NB4 (cell line): ENCODE measurements around the gene GFM2.

ENCODE experiments used
- POLR2A ChIP-seq: IDR thresholded peaks from 2 replicates; pipeline ENCODE4 v1.6.1; 2011; ENCODE audit warnings: mild to moderate bottlenecking; ENCODE audit not compliant: insufficient read length; ENCODE audit errors: extremely low read depth
- TF ChIP-seq, protein P1 (sequence below): IDR thresholded peaks from one replicate; pipeline ENCODE4 v1.5.1; 2012; ENCODE audit warnings: low read depth, low read length
- TF ChIP-seq, protein P2 (sequence below): IDR thresholded peaks from 2 replicates; pipeline ENCODE4 v1.6.1; 2011; ENCODE audit warnings: low read depth, low read length

DNA sequence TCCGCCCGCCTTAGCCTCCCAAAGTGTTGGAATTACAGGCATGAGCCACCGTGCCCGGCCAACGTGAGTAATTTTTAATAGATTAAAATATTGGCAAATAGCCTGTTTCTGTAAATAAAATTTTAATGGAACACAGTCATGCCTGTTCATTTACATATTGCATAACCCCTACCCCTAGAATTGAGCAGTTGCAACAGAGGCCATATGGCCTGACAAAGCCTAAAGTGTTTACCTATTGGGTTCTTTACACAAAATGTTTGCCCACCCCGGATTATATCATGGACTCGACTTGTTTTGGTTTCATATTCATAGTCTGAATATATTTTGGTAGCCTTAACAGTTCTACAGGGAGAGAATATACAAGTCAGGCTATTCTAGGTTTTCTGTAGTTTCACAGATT lies 5.4 kb upstream of the GFM2 start:
- TF ChIP-seq, protein P1, sequence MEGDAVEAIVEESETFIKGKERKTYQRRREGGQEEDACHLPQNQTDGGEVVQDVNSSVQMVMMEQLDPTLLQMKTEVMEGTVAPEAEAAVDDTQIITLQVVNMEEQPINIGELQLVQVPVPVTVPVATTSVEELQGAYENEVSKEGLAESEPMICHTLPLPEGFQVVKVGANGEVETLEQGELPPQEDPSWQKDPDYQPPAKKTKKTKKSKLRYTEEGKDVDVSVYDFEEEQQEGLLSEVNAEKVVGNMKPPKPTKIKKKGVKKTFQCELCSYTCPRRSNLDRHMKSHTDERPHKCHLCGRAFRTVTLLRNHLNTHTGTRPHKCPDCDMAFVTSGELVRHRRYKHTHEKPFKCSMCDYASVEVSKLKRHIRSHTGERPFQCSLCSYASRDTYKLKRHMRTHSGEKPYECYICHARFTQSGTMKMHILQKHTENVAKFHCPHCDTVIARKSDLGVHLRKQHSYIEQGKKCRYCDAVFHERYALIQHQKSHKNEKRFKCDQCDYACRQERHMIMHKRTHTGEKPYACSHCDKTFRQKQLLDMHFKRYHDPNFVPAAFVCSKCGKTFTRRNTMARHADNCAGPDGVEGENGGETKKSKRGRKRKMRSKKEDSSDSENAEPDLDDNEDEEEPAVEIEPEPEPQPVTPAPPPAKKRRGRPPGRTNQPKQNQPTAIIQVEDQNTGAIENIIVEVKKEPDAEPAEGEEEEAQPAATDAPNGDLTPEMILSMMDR: no peak
- TF ChIP-seq, protein P2, sequence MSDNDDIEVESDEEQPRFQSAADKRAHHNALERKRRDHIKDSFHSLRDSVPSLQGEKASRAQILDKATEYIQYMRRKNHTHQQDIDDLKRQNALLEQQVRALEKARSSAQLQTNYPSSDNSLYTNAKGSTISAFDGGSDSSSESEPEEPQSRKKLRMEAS: no peak
- TF ChIP-seq POLR2A: no peak
